GM19099 (cell line): Measurements from ENCODE around the gene SH3GL1.

Experiments used
- POLR2A ChIP-seq: IDR thresholded peaks from 3 replicates; pipeline ENCODE4 v1.6.1; 2011; ENCODE audit warnings: low read depth; ENCODE audit not compliant: insufficient read length; ENCODE audit errors: extremely low read depth

Gene SH3GL1

GRCh38 chr19:4368128-4368820 is 32.1 kb downstream of the SH3GL1 start:
- TF ChIP-seq POLR2A: no peak

GRCh38 chr19:4367781-4368127 is 32.6 kb downstream of the SH3GL1 start:
- TF ChIP-seq POLR2A: no peak

GRCh38 chr19:4367336-4367723 is 33.0 kb downstream of the SH3GL1 start:
- TF ChIP-seq POLR2A: no peak

- TF ChIP-seq POLR2A: no peak
Observed at GRCh38 chr19:4366666-4367335, 33.5 kb downstream of the SH3GL1 start.

GRCh38 chr19:4365791-4366665 is 34.3 kb downstream of the SH3GL1 start:
- TF ChIP-seq POLR2A: no peak

GRCh38 chr19:4365341-4365740 is 35.0 kb downstream of the SH3GL1 start:
- TF ChIP-seq POLR2A: no peak

GRCh38 chr19:4363571-4364304 is 36.6 kb downstream of the SH3GL1 start:
- TF ChIP-seq POLR2A: no peak

- TF ChIP-seq POLR2A: no peak
Observed at GRCh38 chr19:4362831-4363545, 37.4 kb downstream of the SH3GL1 start.

GRCh38 chr19:4362101-4362828 is 38.1 kb downstream of the SH3GL1 start:
- no peak for TF ChIP-seq POLR2A

GRCh38 chr19:4361152-4362046 is 38.9 kb downstream of the SH3GL1 start:
- TF ChIP-seq POLR2A: peak; percentile 2

GRCh38 chr19:4360641-4361151 is 39.7 kb downstream of the SH3GL1 start:
- peak; percentile 6 for TF ChIP-seq POLR2A

GRCh38 chr19:4360081-4360569 is 40.2 kb downstream of the SH3GL1 start:
- TF ChIP-seq POLR2A: no peak

GRCh38 chr19:4359627-4360000 is 40.7 kb downstream of the SH3GL1 start:
- no peak for TF ChIP-seq POLR2A
